ENCODE measurements around the gene KANK2. TPM values are rescaled to one million over a fixed set of nuclear protein-coding genes. Genes with fewer than 3 reads are reported as not detected.
"Not testable (repeated sequence)": the region's sequence is repeated elsewhere in the genome, so short reads cannot be mapped to it uniquely, and the experiment has no call there.

Gene KANK2
- total RNA-seq, 6 experiments from 2014 or later, result 132 to 167 (median 156) TPM

DNA sequence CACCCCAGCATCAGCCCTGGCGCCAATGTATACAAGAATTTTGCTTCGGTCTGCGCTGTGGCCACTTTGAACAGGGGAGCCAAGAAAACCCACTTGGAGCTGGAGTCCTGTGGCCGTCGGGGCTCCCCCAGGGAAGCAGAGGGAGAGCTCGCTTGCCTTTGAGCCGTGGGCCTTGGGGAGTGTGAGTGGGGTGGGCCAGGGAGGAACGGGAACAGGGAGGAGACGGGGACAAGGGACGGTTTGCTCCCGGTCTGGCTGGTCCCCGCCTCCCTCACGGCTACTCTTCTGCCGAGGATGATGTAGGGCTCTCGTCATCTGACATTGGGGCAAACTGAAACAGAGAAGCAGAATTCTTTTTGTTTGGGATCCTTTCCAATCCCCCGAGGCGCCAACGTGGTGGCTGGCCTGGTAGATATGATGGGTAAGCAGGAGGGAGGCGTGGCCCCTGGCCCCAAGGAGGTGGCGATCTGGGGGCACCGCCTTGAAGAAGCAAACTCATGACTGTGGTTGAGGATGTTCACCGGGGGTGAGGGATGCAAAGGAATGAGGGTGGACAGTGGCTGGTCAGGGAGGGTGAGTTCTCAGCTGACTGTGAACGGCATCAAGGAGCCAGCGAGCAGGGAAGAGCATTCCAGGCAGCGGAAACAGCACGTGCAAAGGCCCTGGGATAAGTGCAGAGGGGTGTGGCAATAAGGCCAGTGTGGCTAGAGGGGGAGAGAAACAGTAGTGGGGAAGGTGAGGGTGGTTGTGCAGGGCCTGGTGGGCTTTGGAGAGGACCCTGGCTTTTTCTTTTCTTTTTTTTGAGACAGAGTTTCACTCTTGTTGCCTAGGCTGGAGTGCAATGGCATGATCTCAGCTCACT lies 30.8 kb downstream of the KANK2 start:
- peak overlapping the region; percentile 83 for H3K4me3 Mint-ChIP-seq
- DNase-seq, result peak; percentile 99
- peaks cover 8% of the 10 kb centered on the region for H3K27me3 Mint-ChIP-seq (ENCODE audit: insufficient read depth)
- peaks cover 4% of the 10 kb centered on the region; the same call in 1 of the 2 replicates for H3K9me3 Mint-ChIP-seq
- peaks cover 52% of the 10 kb centered on the region for H3K36me3 Mint-ChIP-seq (ENCODE audit: low read depth)
- H3K4me1 Mint-ChIP-seq (ENCODE audit: low read depth), result peaks cover 58% of the 10 kb centered on the region
- peak overlapping the region; percentile 93 for H3K27ac Mint-ChIP-seq
- TF ChIP-seq, protein P1, sequence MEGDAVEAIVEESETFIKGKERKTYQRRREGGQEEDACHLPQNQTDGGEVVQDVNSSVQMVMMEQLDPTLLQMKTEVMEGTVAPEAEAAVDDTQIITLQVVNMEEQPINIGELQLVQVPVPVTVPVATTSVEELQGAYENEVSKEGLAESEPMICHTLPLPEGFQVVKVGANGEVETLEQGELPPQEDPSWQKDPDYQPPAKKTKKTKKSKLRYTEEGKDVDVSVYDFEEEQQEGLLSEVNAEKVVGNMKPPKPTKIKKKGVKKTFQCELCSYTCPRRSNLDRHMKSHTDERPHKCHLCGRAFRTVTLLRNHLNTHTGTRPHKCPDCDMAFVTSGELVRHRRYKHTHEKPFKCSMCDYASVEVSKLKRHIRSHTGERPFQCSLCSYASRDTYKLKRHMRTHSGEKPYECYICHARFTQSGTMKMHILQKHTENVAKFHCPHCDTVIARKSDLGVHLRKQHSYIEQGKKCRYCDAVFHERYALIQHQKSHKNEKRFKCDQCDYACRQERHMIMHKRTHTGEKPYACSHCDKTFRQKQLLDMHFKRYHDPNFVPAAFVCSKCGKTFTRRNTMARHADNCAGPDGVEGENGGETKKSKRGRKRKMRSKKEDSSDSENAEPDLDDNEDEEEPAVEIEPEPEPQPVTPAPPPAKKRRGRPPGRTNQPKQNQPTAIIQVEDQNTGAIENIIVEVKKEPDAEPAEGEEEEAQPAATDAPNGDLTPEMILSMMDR (IDR thresholded peaks at IDR 0.05), result no peak

DNA sequence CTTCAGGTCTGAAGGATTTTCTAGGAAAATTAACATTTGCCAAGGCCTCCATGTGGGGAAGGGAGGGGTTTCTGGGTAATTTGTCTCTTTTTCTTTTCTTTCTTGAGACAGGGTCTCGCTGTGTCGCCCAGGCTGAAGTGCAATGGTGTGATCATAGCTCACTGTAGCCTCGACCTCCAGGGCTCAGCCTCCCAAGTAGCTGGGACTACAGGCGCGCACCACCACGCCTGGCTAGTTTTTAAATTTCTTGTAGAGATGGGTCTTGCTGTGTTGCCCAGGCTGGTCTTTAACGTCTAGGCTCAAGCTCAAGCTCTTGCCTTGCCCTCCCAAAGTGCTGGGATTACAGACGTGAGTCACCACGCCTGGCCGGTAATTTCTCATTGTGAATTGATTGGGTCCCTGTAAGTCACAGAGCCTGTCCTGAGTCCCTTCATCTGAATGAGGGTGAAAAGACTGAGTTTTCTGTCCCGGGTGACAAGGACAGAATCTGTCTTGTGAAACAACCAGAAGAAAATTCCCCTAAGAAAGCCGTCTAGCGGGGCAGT lies 31.8 kb downstream of the KANK2 start:
- Mint-ChIP-seq H3K9me3 (peaks cover 4% of the 10 kb centered on the region; the same call in 1 of the 2 replicates), H3K36me3 (ENCODE audit: low read depth) (peaks cover 52% of the 10 kb centered on the region), H3K27ac (peak overlapping the region; percentile 93), H3K4me3 (peak overlapping the region; percentile 83), H3K4me1 (ENCODE audit: low read depth) (peaks cover 58% of the 10 kb centered on the region), H3K27me3 (ENCODE audit: insufficient read depth) (peaks cover 8% of the 10 kb centered on the region)
- TF ChIP-seq, protein P1 (IDR thresholded peaks at IDR 0.05), result no peak
- DNase-seq, result peak; percentile 41

DNA sequence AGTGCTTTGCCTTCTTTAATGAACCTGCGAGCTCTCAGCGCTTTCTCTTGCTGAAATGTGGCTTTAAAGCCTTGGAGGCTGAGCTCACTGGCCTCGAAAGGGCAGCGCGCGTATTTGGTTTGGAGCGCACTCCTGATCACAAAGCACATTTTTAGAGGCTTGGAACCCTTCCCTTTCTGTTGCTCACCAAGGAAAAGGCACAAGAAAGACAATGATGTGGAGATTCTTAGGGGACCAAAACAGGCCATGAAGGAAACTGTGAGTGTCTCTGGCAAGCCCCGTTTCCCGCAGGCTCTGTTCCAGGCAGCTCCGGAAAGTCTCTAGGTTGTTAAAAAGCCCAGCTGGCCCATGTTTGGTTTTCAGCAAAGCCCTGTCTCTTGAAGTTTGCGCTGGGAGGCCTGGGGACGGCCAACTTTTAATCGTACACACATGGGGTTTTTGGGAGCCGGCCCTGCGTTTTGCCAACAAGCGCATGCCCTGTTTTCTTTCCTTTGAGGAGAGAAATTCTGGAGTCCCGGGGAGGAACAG lies 32.4 kb downstream of the KANK2 start:
- peaks cover 50% of the 10 kb centered on the region for H3K36me3 Mint-ChIP-seq (ENCODE audit: low read depth)
- peaks cover 58% of the 10 kb centered on the region for H3K4me1 Mint-ChIP-seq (ENCODE audit: low read depth)
- peak overlapping the region; percentile 93 for H3K27ac Mint-ChIP-seq
- H3K27me3 Mint-ChIP-seq (ENCODE audit: insufficient read depth), result peaks cover 8% of the 10 kb centered on the region
- no peak for DNase-seq
- H3K9me3 Mint-ChIP-seq, result peaks cover 7% of the 10 kb centered on the region; the same call in 1 of the 2 replicates
- TF ChIP-seq, protein P1 (IDR thresholded peaks at IDR 0.05), result no peak
- peak overlapping the region; percentile 83 for H3K4me3 Mint-ChIP-seq

DNA sequence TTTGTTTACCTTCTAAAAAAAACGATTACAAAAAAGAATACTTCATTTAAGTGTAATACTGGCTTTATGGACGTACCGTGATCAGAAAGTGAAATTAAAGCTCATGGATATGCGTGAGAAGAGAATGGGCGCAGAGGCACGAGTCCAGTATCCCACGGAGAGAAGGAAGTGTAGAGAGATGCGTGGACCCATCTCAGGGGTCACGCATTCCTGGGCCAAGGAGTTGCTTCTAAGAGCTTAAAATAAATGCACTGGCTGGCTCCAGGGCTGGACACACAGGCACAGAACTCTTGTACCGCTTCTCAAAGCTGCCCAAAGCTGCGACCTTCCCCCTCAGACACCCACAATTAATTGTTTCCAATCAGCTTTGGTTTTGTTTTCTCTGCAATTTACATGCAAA lies 33.0 kb downstream of the KANK2 start:
- no peak for DNase-seq
- H3K27me3 Mint-ChIP-seq (ENCODE audit: insufficient read depth), result peaks cover 8% of the 10 kb centered on the region
- TF ChIP-seq, protein P1 (IDR thresholded peaks at IDR 0.05), result no peak
- H3K27ac Mint-ChIP-seq, result peak overlapping the region; percentile 93
- peaks cover 7% of the 10 kb centered on the region; the same call in 1 of the 2 replicates for H3K9me3 Mint-ChIP-seq
- H3K36me3 Mint-ChIP-seq (ENCODE audit: low read depth), result peaks cover 54% of the 10 kb centered on the region
- H3K4me1 Mint-ChIP-seq (ENCODE audit: low read depth), result peaks cover 60% of the 10 kb centered on the region
- H3K4me3 Mint-ChIP-seq, result peak overlapping the region; percentile 83; the same call in 1 of the 2 replicates

DNA sequence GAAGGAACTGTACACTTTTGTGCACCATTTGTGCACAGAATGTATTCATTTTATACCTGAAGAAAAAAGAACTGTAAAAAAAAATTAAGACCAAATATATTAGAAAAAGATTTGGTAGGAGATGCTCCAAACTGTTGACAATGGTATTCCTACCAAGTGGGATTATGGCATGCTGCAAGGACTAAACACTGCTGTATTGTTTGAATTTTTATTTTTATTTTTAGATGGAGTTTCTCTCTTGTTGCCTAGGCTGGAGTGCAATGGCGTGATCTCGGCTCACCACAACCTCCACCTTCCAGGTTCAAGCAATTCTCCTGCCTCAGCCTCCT lies 36.9 kb downstream of the KANK2 start:
- H3K9me3 Mint-ChIP-seq; H3K27me3 Mint-ChIP-seq (ENCODE audit: insufficient read depth); DNase-seq; H3K27ac Mint-ChIP-seq; H3K4me3 Mint-ChIP-seq: not testable (repeated sequence)
- peaks cover 26% of the 10 kb centered on the region for H3K36me3 Mint-ChIP-seq (ENCODE audit: low read depth)
- H3K4me1 Mint-ChIP-seq (ENCODE audit: low read depth), result peaks cover 32% of the 10 kb centered on the region
